GM12875 (cell line): ENCODE results near the gene MRPL14.

Experiments
- H3K4me3 ChIP-seq: one replicate; pipeline ENCODE4 v1.5.1; 2011; ENCODE audit warnings: low read depth, low read length, control low read depth
- TF ChIP-seq, protein P1 (sequence below): IDR thresholded peaks from 2 replicates; pipeline ENCODE4 v1.5.1; 2011; ENCODE audit warnings: low read depth, mild to moderate bottlenecking, control low read depth, inconsistent platforms, low read length, moderate library complexity, borderline replicate concordance; ENCODE audit not compliant: insufficient read depth

Gene MRPL14

DNA sequence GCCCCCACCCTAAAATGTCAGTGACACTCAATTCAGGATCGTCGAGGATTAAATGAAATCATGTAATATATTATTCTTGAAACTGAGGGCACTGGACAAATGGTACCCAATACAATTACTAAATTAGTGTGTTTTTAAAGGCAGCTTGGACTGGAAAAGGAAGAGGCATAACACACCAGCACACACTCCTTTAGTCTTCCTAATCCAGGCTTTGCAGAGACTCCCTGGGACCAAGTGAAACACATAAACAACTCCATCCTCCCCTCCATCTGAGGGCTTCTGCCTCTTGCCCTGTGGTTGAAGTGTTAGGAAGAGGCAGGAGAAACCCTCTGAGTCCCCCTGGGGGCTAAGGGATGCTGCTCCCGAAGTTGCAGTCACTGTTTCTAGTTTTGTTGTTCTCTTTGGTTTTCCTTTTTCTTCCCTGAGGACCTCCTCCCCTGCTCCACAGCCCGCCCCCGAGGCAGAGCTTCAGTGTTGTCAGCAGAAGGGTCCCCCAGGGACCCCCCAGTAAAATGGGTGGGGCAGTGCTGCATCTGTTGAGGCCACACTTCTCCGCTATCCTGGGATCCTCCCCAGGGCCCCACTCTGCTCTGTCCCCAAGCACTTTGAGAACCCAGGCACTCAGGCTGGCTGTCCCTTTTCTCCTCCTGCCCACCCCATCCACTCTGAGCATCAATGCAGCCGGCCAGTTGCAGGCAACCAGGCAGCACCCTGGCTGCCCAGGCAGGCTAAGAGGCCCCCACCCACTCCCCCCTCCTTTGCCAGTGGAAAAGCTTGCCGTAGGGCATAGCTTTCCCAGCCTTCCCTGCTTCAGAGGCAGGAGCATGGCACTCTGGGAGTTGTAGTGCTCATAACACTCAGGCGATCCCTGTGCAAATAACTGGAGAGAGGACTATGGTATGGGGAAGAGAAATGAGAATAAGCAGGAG is 6.0 kb upstream of the MRPL14 start:
- TF ChIP-seq, protein P1, sequence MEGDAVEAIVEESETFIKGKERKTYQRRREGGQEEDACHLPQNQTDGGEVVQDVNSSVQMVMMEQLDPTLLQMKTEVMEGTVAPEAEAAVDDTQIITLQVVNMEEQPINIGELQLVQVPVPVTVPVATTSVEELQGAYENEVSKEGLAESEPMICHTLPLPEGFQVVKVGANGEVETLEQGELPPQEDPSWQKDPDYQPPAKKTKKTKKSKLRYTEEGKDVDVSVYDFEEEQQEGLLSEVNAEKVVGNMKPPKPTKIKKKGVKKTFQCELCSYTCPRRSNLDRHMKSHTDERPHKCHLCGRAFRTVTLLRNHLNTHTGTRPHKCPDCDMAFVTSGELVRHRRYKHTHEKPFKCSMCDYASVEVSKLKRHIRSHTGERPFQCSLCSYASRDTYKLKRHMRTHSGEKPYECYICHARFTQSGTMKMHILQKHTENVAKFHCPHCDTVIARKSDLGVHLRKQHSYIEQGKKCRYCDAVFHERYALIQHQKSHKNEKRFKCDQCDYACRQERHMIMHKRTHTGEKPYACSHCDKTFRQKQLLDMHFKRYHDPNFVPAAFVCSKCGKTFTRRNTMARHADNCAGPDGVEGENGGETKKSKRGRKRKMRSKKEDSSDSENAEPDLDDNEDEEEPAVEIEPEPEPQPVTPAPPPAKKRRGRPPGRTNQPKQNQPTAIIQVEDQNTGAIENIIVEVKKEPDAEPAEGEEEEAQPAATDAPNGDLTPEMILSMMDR = no peak
- no peak overlapping the region for H3K4me3 ChIP-seq

DNA sequence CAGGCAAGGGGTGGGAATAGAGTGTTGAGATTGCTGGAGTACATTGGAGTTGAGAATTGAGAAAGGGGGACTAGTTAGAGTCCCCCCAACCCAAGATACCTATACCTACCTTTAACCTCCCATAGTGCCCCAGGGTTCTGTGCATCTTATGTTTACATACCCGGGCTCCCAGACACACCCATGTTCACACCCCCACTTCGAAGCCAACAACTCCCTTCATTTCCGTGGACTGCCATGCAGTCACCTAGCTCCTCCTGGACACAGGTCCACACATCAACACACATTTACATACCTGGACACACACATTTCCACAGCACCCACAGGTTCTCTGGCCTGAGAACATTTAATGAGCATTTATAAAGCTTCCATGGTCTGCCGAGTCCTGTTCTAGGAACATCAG is 5.2 kb upstream of the MRPL14 start:
- no peak overlapping the region for H3K4me3 ChIP-seq
- TF ChIP-seq, protein P1 = no peak

- TF ChIP-seq, protein P1 = no peak
These were observed 4.6 kb upstream of the MRPL14 start for GRCh38 chr6:44131892-44132291.

GRCh38 chr6:44129841-44130322 is 2.6 kb upstream of the MRPL14 start:
- TF ChIP-seq, protein P1 = no peak
- no peak overlapping the region for H3K4me3 ChIP-seq

More at GRCh38 chr6:44131892-44132291, 4.6 kb upstream of the MRPL14 start:
- no peak overlapping the region for H3K4me3 ChIP-seq

DNA sequence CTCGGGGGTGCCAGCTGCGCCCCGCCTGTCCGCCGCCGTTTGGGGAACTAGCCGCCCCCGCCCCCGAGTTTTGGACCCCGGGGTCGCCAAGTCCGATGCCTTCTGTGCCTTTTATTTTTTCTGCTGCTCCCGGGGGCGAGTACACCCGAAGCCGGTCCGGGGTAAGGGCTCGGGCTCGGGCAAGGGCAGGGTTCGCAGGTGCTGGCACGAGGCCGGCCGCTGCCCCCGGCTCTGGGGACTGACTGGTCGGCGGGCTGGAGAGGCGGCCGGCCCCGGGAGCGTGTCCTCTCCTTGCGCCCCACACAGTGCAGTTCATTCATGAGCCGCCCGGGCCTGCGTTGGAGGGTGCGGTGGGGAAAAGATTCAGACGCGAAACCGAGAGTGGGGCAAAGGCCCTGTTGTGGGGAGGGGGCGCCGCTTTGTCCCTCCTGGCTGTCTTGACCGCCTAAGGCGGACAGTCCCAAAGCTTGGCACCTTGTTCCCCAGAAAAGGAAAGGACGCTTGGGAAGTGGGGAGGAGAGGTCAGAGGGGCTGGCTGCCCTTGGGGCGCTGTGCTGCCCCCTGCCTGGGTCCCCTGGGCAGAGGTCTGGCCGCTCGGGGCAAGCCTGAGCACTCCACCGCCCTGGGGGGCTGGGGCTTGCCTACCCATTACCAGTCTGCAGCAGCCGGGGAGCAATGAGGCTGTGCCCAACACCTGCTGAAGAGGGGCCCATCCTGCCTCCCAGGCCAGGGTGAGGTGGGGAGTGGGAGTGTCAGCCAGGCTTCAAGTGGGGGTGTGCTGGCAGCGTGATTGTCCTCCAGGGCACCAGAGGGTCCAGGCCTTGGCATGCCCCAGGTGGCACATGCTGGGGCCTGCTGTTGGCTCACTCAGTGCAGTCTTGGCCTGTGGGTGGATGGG is 1.0 kb upstream of the MRPL14 start:
- H3K4me3 ChIP-seq = peak overlapping the region; percentile 70
- TF ChIP-seq, protein P1 = 0 out of 2 replicates have a peak, but pooled peaks have one; percentile 5

DNA sequence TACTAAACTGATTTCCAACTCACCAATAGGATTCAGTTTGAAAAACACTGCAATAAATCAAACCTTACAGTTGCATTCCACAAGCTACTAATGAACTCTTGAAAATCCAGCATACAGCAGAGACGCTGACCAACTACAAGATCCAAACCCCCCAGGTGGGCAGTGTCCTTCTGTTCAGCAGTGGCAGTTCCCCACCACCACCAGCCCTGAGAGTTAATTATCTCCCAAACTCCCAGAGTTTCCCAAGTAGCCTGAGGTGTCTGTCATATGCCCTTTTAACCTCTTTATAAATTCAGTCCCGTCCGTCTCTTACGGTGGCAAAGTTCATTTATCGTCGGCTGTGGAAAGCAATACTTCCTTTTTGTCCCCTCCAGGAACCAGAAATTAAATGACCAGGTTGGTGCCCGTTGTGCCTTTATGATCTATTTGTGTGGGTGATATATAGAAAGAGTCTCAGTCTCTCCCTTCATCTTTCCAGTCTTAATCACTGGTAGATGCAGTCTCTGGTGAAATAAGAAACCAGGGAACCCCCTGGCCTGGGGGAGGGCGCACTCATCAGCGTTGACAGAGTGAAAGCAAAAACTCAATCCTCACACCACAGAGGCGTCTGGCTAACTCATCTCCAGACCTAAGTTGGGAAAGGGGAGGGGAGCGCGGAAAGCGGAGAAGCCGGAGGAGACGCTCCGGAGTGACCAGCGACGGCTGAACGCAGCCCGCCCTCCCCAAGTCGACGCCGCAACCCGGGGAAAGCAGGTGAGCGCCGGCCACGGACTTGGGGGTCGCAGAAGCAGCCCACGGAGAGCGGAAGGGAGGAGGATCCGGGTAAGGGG is 717 bp downstream of the MRPL14 start:
- TF ChIP-seq, protein P1 = no peak
- H3K4me3 ChIP-seq = peak overlapping the region; percentile 61
